Fibroblast of pulmonary artery (primary cell): ENCODE results near the gene IL19.
A peak's percentile ranks its signal among the peaks of the same experiment; 100 is the strongest.

ENCODE experiments used
- DNase-seq: peaks from one replicate; pipeline ENCODE4 v3.0.0-alpha.2; 2010; ENCODE audit warnings: low read depth
- H3K4me3 ChIP-seq: replicated peaks from 2 replicates; pipeline ENCODE4 v1.5.1; 2011; ENCODE audit warnings: low read depth, mild to moderate bottlenecking, control low read depth, low read length, moderate library complexity
- TF ChIP-seq, protein P1 (sequence below): IDR thresholded peaks from 2 replicates; pipeline ENCODE4 v1.5.1; 2011; ENCODE audit warnings: mild to moderate bottlenecking, control low read depth, low read length, inconsistent platforms; ENCODE audit errors: missing control alignments

The IL19 gene

GRCh38 chr1:206742719-206743383 lies 27.7 kb upstream of the IL19 start:
- H3K4me3 ChIP-seq, result no peak overlapping the region
- DNase-seq, result no peak

GRCh38 chr1:206744683-206745082 lies 25.9 kb upstream of the IL19 start:
- TF ChIP-seq, protein P1, sequence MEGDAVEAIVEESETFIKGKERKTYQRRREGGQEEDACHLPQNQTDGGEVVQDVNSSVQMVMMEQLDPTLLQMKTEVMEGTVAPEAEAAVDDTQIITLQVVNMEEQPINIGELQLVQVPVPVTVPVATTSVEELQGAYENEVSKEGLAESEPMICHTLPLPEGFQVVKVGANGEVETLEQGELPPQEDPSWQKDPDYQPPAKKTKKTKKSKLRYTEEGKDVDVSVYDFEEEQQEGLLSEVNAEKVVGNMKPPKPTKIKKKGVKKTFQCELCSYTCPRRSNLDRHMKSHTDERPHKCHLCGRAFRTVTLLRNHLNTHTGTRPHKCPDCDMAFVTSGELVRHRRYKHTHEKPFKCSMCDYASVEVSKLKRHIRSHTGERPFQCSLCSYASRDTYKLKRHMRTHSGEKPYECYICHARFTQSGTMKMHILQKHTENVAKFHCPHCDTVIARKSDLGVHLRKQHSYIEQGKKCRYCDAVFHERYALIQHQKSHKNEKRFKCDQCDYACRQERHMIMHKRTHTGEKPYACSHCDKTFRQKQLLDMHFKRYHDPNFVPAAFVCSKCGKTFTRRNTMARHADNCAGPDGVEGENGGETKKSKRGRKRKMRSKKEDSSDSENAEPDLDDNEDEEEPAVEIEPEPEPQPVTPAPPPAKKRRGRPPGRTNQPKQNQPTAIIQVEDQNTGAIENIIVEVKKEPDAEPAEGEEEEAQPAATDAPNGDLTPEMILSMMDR, result no peak
- DNase-seq, result no peak

More at GRCh38 chr1:206742719-206743383, 27.7 kb upstream of the IL19 start:
- TF ChIP-seq, protein P1, result no peak

DNA sequence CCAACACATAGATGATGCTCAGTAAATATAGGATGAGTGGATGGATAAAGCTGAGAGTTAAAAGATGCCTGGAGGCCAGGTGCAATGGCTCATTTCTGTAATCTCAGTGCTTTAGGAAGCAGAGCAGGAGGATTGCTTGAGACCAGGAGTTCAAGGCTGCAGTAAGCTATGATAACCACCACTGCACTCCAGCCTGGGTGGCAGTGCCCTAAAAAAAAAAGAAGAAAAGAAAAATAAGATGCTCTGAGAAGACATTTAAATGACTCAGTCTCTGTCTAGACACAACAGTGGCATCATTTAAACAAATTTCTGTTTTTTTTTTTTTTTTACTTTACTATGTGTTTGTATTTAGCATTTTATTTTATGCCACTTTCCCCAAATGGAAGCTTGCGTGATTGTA lies 25.3 kb upstream of the IL19 start:
- TF ChIP-seq, protein P1, result no peak
- H3K4me3 ChIP-seq, result no peak overlapping the region

More at GRCh38 chr1:206744683-206745082, 25.9 kb upstream of the IL19 start:
- H3K4me3 ChIP-seq, result no peak overlapping the region

GRCh38 chr1:206748348-206749030 lies 22.1 kb upstream of the IL19 start:
- DNase-seq, result peak; percentile 72
- H3K4me3 ChIP-seq, result no peak overlapping the region
- TF ChIP-seq, protein P1, result no peak

More for the DNA sequence above, 25.3 kb upstream of the IL19 start:
- DNase-seq, result no peak

- TF ChIP-seq, protein P1, result no peak
- no peak for DNase-seq
- no peak overlapping the region for H3K4me3 ChIP-seq
Measured at GRCh38 chr1:206751891-206752290, 18.7 kb upstream of the IL19 start.

DNA sequence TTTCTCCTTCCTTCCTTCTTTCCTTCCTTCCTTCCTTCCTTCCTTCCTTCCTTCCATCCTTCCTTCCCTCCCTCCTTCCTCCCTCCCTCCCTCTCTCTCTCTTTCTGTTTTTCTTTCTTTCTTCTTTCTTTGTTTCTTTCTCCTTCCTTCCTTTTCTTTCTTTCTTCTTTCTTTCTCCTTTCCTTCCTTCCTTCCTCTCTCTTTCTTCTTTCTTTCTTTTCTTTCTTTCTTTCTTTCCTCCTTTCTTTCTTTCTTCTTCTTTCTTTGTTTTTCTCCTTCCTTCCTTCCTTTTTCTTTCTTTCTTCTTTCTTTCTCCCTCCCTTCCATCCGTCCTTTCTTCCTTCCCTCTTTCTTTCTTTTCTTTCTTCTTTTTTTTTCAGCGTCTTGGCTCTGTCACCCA lies 18.1 kb upstream of the IL19 start:
- TF ChIP-seq, protein P1, result no peak
- DNase-seq, result no peak
- no peak overlapping the region for H3K4me3 ChIP-seq
